ENCODE data around the gene RNF223. TPM values are rescaled to one million over a fixed set of nuclear protein-coding genes. Genes with fewer than 3 reads are reported as not detected.

RNF223 gene
- not detected for total RNA-seq

DNA sequence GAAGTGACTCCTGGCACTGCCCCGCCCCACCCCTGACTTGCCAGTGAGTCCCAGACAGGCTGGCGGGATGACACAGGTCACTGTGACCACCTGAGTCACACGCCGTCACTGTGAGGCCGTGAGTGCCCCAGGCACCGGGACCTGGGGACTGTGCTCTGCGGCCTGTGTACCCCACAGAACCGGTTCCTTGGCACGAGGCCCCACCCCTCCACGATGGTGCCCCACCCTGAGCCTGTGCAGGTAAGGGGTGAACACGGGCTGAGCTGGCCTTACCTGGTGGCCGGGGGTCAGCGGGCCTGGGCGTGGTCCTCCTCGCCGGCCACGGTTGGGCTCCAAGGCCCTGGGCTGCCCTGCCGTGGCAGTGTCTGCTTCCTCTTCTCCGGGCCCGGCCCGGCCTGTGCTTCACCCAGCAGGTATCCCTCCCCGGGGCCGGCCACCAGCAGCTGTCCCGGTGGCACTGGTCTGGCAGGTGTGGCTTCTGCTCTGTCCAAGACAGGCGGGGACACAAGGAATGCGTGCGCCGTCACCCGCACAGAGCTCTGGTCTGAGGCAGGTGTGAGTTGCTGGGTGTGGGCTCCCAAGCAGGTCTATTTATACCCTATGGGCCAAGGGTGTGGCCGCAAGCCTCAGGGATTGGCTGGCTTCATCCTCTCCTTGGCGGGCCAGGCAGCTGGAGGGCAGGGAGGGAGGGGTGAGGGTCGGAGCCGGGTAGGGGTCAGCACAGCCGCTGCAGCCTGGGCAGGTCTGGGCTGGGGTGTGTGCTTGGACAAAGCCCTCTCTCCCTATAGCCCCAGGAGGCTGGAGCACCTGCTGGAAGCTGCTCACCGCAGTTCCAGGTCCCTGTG lies at the start of gene RNF223:
Gene RNF223 (minus strand): TSS at position 564 of the 845 bp plus-strand sequence. CDS start 1,740 bp downstream, outside the sequence.
- DNase-seq (ENCODE audit: low spot score), result no peak
- no peak for ATAC-seq (ENCODE audit: low FRiP score)
- TF ChIP-seq, protein P1, sequence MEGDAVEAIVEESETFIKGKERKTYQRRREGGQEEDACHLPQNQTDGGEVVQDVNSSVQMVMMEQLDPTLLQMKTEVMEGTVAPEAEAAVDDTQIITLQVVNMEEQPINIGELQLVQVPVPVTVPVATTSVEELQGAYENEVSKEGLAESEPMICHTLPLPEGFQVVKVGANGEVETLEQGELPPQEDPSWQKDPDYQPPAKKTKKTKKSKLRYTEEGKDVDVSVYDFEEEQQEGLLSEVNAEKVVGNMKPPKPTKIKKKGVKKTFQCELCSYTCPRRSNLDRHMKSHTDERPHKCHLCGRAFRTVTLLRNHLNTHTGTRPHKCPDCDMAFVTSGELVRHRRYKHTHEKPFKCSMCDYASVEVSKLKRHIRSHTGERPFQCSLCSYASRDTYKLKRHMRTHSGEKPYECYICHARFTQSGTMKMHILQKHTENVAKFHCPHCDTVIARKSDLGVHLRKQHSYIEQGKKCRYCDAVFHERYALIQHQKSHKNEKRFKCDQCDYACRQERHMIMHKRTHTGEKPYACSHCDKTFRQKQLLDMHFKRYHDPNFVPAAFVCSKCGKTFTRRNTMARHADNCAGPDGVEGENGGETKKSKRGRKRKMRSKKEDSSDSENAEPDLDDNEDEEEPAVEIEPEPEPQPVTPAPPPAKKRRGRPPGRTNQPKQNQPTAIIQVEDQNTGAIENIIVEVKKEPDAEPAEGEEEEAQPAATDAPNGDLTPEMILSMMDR (IDR thresholded peaks at IDR 0.05), result no peak

GRCh38 chr1:1122981-1123480 lies 48.9 kb upstream of the RNF223 start:
- DNase-seq (ENCODE audit: low spot score) (no peak), ATAC-seq (ENCODE audit: low FRiP score) (no peak)
- TF ChIP-seq, protein P1 (IDR thresholded peaks at IDR 0.05), result no peak

DNA sequence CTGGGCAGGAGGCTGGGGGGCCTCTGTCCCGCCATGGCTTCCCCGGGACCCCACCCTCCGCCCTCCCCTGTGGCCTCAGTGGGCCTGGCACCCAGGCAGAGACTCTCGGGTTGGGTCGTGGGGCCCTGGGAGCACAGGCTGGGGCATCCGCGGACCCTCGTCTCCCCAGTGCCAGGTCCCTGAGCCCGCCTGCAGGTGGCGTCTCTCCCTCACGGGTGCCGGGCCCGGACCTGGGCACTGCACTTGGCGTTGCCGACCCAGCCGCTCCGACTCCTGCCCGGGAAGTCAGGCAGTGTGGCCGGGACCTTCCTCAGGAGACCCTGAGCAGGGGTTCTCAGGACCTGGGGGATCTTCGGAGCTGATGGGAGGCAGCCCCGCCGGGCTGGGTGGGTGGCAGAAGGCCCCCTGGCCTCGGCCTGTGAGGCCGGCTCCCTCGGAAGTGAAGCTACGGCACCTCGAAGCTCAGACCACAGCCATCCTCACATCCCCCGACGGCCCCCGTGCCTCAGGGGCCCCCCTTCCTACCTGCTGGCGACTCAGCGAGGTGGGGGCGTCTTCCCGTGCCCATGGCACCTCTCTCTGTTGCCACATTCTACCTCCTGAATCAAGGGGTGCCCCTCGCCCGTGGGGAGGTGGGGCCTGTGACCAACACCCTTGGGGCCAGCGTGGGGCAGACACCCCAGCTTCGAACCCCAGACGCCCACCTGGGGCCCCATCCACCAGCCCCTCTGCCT lies 48.1 kb upstream of the RNF223 start:
- TF ChIP-seq, protein P1 (IDR thresholded peaks at IDR 0.05), result peak in 2 of 3 donors; percentile 80 to 95
- DNase-seq (ENCODE audit: low spot score) (peak; percentile 54), ATAC-seq (ENCODE audit: low FRiP score) (peak; percentile 86)

DNA sequence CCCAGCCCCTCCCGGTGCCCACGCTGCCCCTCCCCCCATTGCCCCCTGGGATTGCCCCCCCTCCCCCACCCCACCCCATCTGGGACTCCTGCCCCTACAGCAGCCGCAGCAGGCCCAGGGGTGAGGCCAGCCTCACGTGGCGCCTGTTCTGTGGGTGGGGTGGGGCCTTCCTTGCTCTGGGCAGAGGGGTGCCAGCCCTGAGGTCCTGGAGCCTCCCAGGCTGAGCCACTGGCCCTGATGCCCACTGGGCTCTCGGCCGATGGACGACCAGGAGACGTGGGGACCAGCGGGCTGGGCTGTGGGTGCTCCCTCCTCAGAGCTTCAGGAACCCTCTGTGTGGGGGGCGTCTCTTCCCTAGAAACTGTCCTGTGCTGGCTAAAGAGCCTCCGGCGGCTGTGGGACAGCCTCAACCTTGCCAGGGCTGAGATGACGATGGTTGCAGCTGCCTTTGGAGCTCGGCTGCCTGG lies 47.5 kb upstream of the RNF223 start:
- DNase-seq (ENCODE audit: low spot score), result no peak
- peak; percentile 9 for ATAC-seq (ENCODE audit: low FRiP score)
- TF ChIP-seq, protein P1 (IDR thresholded peaks at IDR 0.05), result no peak

DNA sequence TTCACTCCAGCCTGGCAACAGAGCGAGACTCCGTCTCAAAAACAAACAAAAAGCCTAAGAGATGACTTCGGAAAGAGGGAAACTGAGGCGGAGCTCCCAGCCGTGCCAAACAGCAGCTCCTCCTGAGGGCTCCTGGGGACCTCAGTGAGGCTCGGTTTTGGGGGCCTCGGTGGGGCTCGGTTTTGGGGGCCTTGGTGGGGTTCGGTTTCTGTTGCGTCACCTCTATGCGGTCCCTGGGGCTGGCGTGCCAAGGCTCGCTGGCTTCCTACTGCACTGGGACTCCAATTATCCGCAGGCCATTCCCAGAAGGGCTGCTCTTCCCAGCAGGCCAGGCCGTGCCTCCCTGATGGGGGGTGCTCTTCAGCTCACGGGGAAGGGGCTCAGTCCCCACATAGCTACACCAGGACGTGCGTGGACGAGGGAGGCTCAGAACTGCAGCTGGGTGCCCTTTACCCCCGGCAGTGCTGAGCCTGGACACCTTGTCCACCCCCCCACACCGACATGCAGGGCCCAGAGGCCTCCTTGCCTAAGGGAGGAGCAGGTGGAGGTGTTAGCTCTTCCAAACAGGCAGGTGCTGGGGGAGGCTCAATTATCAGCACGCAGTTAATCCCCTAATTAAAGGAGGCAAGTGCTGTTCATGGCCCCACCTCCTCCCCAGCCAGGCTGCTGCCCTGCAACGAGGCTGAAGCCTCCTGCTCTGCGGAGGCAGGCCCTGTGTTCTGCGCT lies 46.9 kb upstream of the RNF223 start:
- TF ChIP-seq, protein P1 (IDR thresholded peaks at IDR 0.05), result no peak
- no peak for ATAC-seq (ENCODE audit: low FRiP score)
- no peak for DNase-seq (ENCODE audit: low spot score)

GRCh38 chr1:1120096-1120495 lies 46.0 kb upstream of the RNF223 start:
- TF ChIP-seq, protein P1 (IDR thresholded peaks at IDR 0.05), result no peak
- ATAC-seq (ENCODE audit: low FRiP score) (no peak), DNase-seq (ENCODE audit: low spot score) (no peak)
